PC-9 (cell line): ENCODE results near the gene GFPT1.

Source experiments
- CTCF ChIP-seq: fragments of 200-600 bp; sonication (generic); conservative IDR thresholded peaks from 2 replicates; pipeline ENCODE4 v1.6.1; 2017; ENCODE audit warnings: mixed run types, antibody characterized with exemption, mild to moderate bottlenecking, moderate library complexity
- EZH2 ChIP-seq: fragments of 200-600 bp; sonication (generic); IDR thresholded peaks from 2 replicates; pipeline ENCODE4 v1.8.0; 2017; ENCODE audit warnings: antibody characterized with exemption, low read depth

GRCh38 chr2:69335311-69335710 is 51.7 kb downstream of the GFPT1 start:
- no peak for TF ChIP-seq CTCF
- no peak for TF ChIP-seq EZH2
